HEK293 (cell line): ENCODE measurements around the gene ARHGEF7.

Experiments
- CTCF ChIA-PET: fragments of 350-600 bp; formaldehyde crosslinking; extraction: SDS; loops from one replicate; lab custom pipeline; 2021; ENCODE audit warnings: antibody characterized with exemption; lab: Yijun Ruan, JAX
- POLR2A ChIA-PET: fragments of 300-600 bp; formaldehyde crosslinking; extraction: SDS; loops from one replicate; lab custom pipeline; 2020; ENCODE audit warnings: antibody characterized with exemption, inconsistent platforms; lab: Yijun Ruan, JAX
- H3K27ac ChIP-seq: fragments of 200-500 bp; sonication (Bioruptor generic); 2 replicates; pipeline ENCODE4 v1.5.1; 2014; ENCODE audit warnings: low read depth, low read length, control low read depth, inconsistent platforms; ENCODE audit errors: extremely low read depth
- H3K36me3 ChIP-seq, 2 experiments: fragments of 200-500 bp in 1 of 2; sonication (Bioruptor generic) in 1 of 2; 1 replicate in 1 of 2; 2 replicates in 1 of 2; pipeline ENCODE4 v1.5.1; 2014 to 2017; ENCODE audit warnings: inconsistent platforms in 2 of 2, low read length in 2 of 2; ENCODE audit not compliant: control insufficient read depth in 2 of 2, insufficient read depth in 1 of 2
- H3K4me1 ChIP-seq: fragments of 200-500 bp; sonication (Bioruptor generic); 2 replicates; pipeline ENCODE4 v1.5.1; 2014; ENCODE audit warnings: mild to moderate bottlenecking, low read length, inconsistent platforms; ENCODE audit not compliant: control insufficient read depth, insufficient read depth
- H3K4me3 ChIP-seq: 2 replicates; pipeline ENCODE4 v1.5.1; 2011; ENCODE audit warnings: low read depth, mild to moderate bottlenecking, control low read depth, low read length, moderate library complexity
- H3K9me3 ChIP-seq: fragments of 200-500 bp; sonication (Bioruptor generic); 2 replicates; pipeline ENCODE4 v1.5.1; 2014; ENCODE audit warnings: low read depth, low read length, inconsistent platforms; ENCODE audit not compliant: control insufficient read depth, insufficient read depth
- GLIS1 ChIP-seq: fragments of 450-650 bp; formaldehyde crosslinking; IDR thresholded peaks from 2 replicates; pipeline ENCODE4 v1.5.1; 2016; ENCODE audit warnings: missing biosample characterization, missing genetic modification characterization
- HOXC10 ChIP-seq: sonication (generic); formaldehyde crosslinking; IDR thresholded peaks from 2 replicates; pipeline ENCODE4 v1.8.1; 2023; ENCODE audit warnings: mild to moderate bottlenecking, missing genetic modification reagents
- PRDM1 ChIP-seq: fragments of 450-650 bp; formaldehyde crosslinking; IDR thresholded peaks from 2 replicates; pipeline ENCODE4; 2016; ENCODE audit warnings: missing biosample characterization, missing genetic modification characterization
- SCRT2 ChIP-seq: fragments of 450-650 bp; formaldehyde crosslinking; IDR thresholded peaks from 2 replicates; pipeline ENCODE4 v1.5.1; 2016; ENCODE audit warnings: missing biosample characterization, missing genetic modification characterization
- SP3 ChIP-seq: fragments of 450-650 bp; formaldehyde crosslinking; IDR thresholded peaks from 2 replicates; pipeline ENCODE4 v1.5.1; 2016; ENCODE audit warnings: missing biosample characterization, missing genetic modification characterization
- SP7 ChIP-seq: fragments of 450-650 bp; formaldehyde crosslinking; IDR thresholded peaks from 2 replicates; pipeline ENCODE4 v1.5.1; 2016; ENCODE audit warnings: missing biosample characterization, missing genetic modification characterization
- ZBTB48 ChIP-seq: fragments of 450-650 bp; formaldehyde crosslinking; IDR thresholded peaks from 2 replicates; pipeline ENCODE4 v1.5.1; 2016; ENCODE audit warnings: missing biosample characterization, missing genetic modification characterization
- ZNF10 ChIP-seq: fragments of 450-650 bp; formaldehyde crosslinking; IDR thresholded peaks from 2 replicates; pipeline ENCODE4 v1.5.1; 2017; ENCODE audit warnings: missing biosample characterization, missing genetic modification characterization
- ZNF184 ChIP-seq: fragments of 450-650 bp; IDR thresholded peaks from 2 replicates; pipeline ENCODE4 v1.5.1; 2018; ENCODE audit warnings: missing biosample characterization, mild to moderate bottlenecking, missing genetic modification characterization
- ZNF221 ChIP-seq: fragments of 450-650 bp; formaldehyde crosslinking; IDR thresholded peaks from 2 replicates; pipeline ENCODE4 v1.5.1; 2017; ENCODE audit warnings: missing biosample characterization, missing genetic modification characterization, borderline replicate concordance
- ZNF223 ChIP-seq: fragments of 450-650 bp; formaldehyde crosslinking; IDR thresholded peaks from 2 replicates; pipeline ENCODE4 v1.5.1; 2016; ENCODE audit warnings: missing biosample characterization, missing genetic modification characterization
- ZNF274 ChIP-seq, 2 experiments: fragments of 200-500 bp in 1 of 2; fragments of 450-650 bp in 1 of 2; sonication (Bioruptor generic) in 1 of 2; formaldehyde crosslinking in 1 of 2; IDR thresholded peaks; 2 replicates each; pipeline versions ENCODE4 v1.5.1 to v1.6.1; 2014 to 2016; ENCODE audit warnings: borderline replicate concordance in 1 of 2, inconsistent platforms in 1 of 2, low read length in 1 of 2, missing biosample characterization in 1 of 2, missing genetic modification characterization in 1 of 2
- ZNF311 ChIP-seq: fragments of 450-650 bp; formaldehyde crosslinking; IDR thresholded peaks from 2 replicates; pipeline ENCODE4 v1.5.1; 2017; ENCODE audit warnings: missing biosample characterization, missing genetic modification characterization, borderline replicate concordance
- ZNF354C ChIP-seq: fragments of 450-650 bp; formaldehyde crosslinking; IDR thresholded peaks from 2 replicates; pipeline ENCODE4 v1.5.1; 2016; ENCODE audit warnings: missing biosample characterization, missing genetic modification characterization, low read depth, borderline replicate concordance
- ZNF423 ChIP-seq: fragments of 450-650 bp; formaldehyde crosslinking; IDR thresholded peaks from 2 replicates; pipeline ENCODE4 v1.5.1; 2016; ENCODE audit warnings: missing biosample characterization, missing genetic modification characterization
- ZNF426 ChIP-seq: fragments of 450-650 bp; formaldehyde crosslinking; IDR thresholded peaks from 2 replicates; pipeline ENCODE4 v1.5.1; 2017; ENCODE audit warnings: missing biosample characterization, missing genetic modification characterization, mild to moderate bottlenecking, inconsistent platforms, moderate library complexity
- ZNF433 ChIP-seq: fragments of 450-650 bp; formaldehyde crosslinking; IDR thresholded peaks from 2 replicates; pipeline ENCODE4 v1.5.1; 2016; ENCODE audit warnings: missing biosample characterization, missing genetic modification characterization, low read depth
- ZNF510 ChIP-seq: fragments of 450-650 bp; formaldehyde crosslinking; IDR thresholded peaks from 2 replicates; pipeline ENCODE4 v1.5.1; 2018; ENCODE audit warnings: mild to moderate bottlenecking, missing genetic modification characterization, missing biosample characterization; ENCODE audit not compliant: insufficient replicate concordance
- ZNF548 ChIP-seq: fragments of 450-650 bp; formaldehyde crosslinking; IDR thresholded peaks from 2 replicates; pipeline ENCODE4 v1.5.1; 2016; ENCODE audit warnings: missing biosample characterization, missing genetic modification characterization
- ZNF596 ChIP-seq: fragments of 450-650 bp; IDR thresholded peaks from 2 replicates; pipeline ENCODE4 v1.5.0; 2018; ENCODE audit warnings: missing biosample characterization, mild to moderate bottlenecking, missing genetic modification characterization, moderate library complexity
- ZNF670 ChIP-seq: fragments of 450-650 bp; formaldehyde crosslinking; IDR thresholded peaks from 2 replicates; pipeline ENCODE4 v1.5.1; 2016; ENCODE audit warnings: missing biosample characterization, missing genetic modification characterization, low read depth
- ZNF747 ChIP-seq: fragments of 450-650 bp; formaldehyde crosslinking; IDR thresholded peaks from 2 replicates; pipeline ENCODE4 v1.5.1; 2016; ENCODE audit warnings: missing biosample characterization, missing genetic modification characterization
- ZNF843 ChIP-seq: fragments of 450-650 bp; formaldehyde crosslinking; IDR thresholded peaks from 2 replicates; pipeline ENCODE4 v1.5.1; 2016; ENCODE audit warnings: missing biosample characterization, missing genetic modification characterization
- TF ChIP-seq, protein P1 (sequence below): fragments of 450-650 bp; formaldehyde crosslinking; IDR thresholded peaks from 2 replicates; pipeline ENCODE4 v1.5.1; 2017; ENCODE audit warnings: missing biosample characterization, missing genetic modification characterization
- TF ChIP-seq, protein P2 (sequence below): sonication (generic); formaldehyde crosslinking; IDR thresholded peaks from 2 replicates; pipeline ENCODE4 v1.8.1; 2022; ENCODE audit warnings: mild to moderate bottlenecking, moderate library complexity, missing genetic modification reagents
- TF ChIP-seq, protein P3 (sequence below): fragments of 450-650 bp; formaldehyde crosslinking; IDR thresholded peaks from 2 replicates; pipeline ENCODE4 v1.5.1; 2016; ENCODE audit warnings: missing biosample characterization, missing genetic modification characterization, borderline replicate concordance
- TF ChIP-seq, protein P4 (sequence below): fragments of 450-650 bp; formaldehyde crosslinking; IDR thresholded peaks from 2 replicates; pipeline ENCODE4 v1.5.1; 2016; ENCODE audit warnings: missing biosample characterization, missing genetic modification characterization

The ARHGEF7 gene

DNA sequence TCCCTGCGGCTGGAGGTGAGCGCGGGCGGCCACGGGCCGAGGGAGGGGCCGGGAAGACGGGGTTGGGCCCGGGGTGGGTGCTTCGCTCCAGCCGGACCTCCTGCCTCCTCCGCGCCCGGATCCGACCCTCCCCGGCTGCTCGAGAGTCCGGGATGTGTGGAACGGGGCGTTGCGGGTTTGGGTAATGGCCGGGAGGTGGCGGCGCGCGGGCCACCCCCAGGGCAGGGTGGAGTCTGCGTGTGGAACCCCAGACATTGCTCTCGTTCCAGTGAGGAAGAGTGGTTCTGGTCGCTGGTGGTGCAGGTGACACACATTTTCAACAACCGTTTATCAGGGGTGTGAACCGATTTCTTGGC, 38.8 kb downstream of the ARHGEF7 start (continued):
- no peak for TF ChIP-seq ZNF747
- TF ChIP-seq ZNF670 (tag by site-specific recombination): no peak
- TF ChIP-seq SP3 (tag by site-specific recombination): peak; percentile 52; the same call in 1 of the 2 replicates
- TF ChIP-seq, protein P1, sequence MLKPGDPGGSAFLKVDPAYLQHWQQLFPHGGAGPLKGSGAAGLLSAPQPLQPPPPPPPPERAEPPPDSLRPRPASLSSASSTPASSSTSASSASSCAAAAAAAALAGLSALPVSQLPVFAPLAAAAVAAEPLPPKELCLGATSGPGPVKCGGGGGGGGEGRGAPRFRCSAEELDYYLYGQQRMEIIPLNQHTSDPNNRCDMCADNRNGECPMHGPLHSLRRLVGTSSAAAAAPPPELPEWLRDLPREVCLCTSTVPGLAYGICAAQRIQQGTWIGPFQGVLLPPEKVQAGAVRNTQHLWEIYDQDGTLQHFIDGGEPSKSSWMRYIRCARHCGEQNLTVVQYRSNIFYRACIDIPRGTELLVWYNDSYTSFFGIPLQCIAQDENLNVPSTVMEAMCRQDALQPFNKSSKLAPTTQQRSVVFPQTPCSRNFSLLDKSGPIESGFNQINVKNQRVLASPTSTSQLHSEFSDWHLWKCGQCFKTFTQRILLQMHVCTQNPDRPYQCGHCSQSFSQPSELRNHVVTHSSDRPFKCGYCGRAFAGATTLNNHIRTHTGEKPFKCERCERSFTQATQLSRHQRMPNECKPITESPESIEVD (tag by site-specific recombination): no peak
- TF ChIP-seq SP7 (tag by site-specific recombination): peak; percentile 8; the same call in 1 of the 2 replicates
- TF ChIP-seq GLIS1 (tag by site-specific recombination): peak; percentile 68

DNA sequence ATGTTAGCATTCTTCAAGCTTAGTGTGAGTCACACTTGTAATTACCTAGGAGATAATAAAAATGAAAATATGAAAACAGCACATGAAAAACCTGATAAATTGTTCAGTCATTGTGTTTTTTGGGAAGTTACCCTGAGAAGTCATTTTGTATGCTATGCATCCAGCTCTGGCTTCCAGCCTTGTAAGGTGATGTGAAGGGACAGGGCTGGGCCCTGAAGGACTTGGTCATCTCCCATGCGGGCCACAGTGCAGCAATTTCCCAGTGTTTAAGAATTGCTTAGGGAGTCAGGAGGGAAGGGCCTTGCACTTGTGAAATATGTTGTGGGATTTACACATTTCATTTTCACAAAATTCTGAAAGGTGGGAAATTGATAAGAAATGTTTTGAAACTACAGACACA, 41.3 kb downstream of the ARHGEF7 start:
- H3K9me3 ChIP-seq: no peaks in the 10 kb centered on the region
- no peak overlapping the region for H3K4me3 ChIP-seq
- H3K27ac ChIP-seq: no peak overlapping the region
- TF ChIP-seq ZNF843 (tag by site-specific recombination): no peak
- TF ChIP-seq, protein P2, sequence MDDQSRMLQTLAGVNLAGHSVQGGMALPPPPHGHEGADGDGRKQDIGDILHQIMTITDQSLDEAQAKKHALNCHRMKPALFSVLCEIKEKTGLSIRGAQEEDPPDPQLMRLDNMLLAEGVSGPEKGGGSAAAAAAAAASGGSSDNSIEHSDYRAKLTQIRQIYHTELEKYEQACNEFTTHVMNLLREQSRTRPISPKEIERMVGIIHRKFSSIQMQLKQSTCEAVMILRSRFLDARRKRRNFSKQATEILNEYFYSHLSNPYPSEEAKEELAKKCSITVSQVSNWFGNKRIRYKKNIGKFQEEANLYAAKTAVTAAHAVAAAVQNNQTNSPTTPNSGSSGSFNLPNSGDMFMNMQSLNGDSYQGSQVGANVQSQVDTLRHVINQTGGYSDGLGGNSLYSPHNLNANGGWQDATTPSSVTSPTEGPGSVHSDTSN (CRISPR knock-in tag): no peak
- TF ChIP-seq ZBTB48 (tag by site-specific recombination): no peak
- TF ChIP-seq HOXC10 (CRISPR knock-in tag): no peak
- peaks cover 0 to 19% of the 10 kb centered on the region in 2 experiments; a peak in 1 of 3 replicates for H3K36me3 ChIP-seq
- CTCF ChIA-PET: interaction anchor here (0.6 kb wide), 1 partner anchor 67 kb away, joined by 4 read pairs; no protein-coding TSS in a partner anchor
- no peaks in the 10 kb centered on the region for H3K4me1 ChIP-seq
- POLR2A ChIA-PET: no interaction called here

DNA sequence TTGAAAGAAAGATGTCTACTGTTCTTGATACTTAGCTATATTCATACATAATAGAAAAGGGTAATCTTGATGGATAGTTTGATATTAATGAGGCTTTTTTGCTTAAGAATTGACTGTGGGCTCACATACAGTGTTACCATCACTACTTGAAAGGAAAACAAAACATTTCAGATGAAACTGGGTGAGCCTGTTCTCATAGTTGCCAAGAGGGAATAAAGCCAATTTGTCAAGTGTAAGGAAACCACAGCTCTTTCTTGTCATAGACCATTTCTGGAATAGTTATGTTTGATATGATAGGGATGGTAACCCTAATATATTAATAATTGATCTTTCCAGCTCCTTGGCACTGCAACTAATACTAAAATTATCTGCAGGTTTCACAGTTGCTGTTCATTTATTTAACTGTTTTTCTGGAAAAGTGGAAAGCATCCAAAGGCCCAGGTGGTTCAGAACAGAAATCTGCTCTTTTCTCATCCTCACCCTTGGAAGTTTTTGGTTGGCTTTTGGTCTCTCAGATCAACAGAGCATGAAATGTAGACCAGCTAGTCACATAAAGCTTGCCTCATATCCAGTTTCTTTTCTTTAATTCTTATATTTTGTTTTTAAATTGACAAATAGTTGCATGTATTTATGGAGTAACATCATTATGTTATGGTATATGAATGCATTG, 43.2 kb downstream of the ARHGEF7 start:
- no peak overlapping the region for H3K27ac ChIP-seq
- H3K36me3 ChIP-seq: peaks cover 0 to 19% of the 10 kb centered on the region in 2 experiments; a peak in 1 of 3 replicates
- ChIA-PET CTCF (interaction anchor here (0.6 to 0.7 kb wide), 3 partner anchors 57 to 1100 kb away, joined by 3 read pairs; no protein-coding TSS in a partner anchor), POLR2A (no interaction called here)
- no peaks in the 10 kb centered on the region for H3K4me1 ChIP-seq
- no peaks in the 10 kb centered on the region for H3K9me3 ChIP-seq
- H3K4me3 ChIP-seq: no peak overlapping the region
- TF ChIP-seq ZNF184 (tag by site-specific recombination) (no peak), ZNF10 (tag by site-specific recombination) (no peak), PRDM1 (tag by site-specific recombination) (no peak), ZNF426 (no peak), ZNF354C (tag by site-specific recombination) (no peak), ZNF548 (tag by site-specific recombination) (no peak), ZNF223 (tag by site-specific recombination) (no peak), ZNF311 (tag by site-specific recombination) (no peak), ZNF221 (tag by site-specific recombination) (no peak), ZNF423 (tag by site-specific recombination) (no peak), ZNF510 (no peak), ZNF433 (tag by site-specific recombination) (no peak), ZNF274 (IDR thresholded peaks at IDR 0.05; ENCODE audit: low read length) (no peak), ZNF274 (tag by site-specific recombination; IDR thresholded peaks at IDR 0.05; ENCODE audit: borderline replicate concordance) (no peak), ZNF596 (no peak), SCRT2 (no peak)
- TF ChIP-seq, protein P3, sequence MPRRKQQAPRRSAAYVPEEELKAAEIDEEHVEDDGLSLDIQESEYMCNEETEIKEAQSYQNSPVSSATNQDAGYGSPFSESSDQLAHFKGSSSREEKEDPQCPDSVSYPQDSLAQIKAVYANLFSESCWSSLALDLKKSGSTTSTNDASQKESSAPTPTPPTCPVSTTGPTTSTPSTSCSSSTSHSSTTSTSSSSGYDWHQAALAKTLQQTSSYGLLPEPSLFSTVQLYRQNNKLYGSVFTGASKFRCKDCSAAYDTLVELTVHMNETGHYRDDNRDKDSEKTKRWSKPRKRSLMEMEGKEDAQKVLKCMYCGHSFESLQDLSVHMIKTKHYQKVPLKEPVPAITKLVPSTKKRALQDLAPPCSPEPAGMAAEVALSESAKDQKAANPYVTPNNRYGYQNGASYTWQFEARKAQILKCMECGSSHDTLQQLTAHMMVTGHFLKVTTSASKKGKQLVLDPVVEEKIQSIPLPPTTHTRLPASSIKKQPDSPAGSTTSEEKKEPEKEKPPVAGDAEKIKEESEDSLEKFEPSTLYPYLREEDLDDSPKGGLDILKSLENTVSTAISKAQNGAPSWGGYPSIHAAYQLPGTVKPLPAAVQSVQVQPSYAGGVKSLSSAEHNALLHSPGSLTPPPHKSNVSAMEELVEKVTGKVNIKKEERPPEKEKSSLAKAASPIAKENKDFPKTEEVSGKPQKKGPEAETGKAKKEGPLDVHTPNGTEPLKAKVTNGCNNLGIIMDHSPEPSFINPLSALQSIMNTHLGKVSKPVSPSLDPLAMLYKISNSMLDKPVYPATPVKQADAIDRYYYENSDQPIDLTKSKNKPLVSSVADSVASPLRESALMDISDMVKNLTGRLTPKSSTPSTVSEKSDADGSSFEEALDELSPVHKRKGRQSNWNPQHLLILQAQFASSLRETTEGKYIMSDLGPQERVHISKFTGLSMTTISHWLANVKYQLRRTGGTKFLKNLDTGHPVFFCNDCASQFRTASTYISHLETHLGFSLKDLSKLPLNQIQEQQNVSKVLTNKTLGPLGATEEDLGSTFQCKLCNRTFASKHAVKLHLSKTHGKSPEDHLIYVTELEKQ: no peak
- TF ChIP-seq, protein P4, sequence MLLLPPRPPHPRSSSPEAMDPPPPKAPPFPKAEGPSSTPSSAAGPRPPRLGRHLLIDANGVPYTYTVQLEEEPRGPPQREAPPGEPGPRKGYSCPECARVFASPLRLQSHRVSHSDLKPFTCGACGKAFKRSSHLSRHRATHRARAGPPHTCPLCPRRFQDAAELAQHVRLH: no peak
